ENCODE results near the gene PLEKHA4. TPM values are rescaled to one million over a fixed set of nuclear protein-coding genes. Genes with fewer than 3 reads are reported as not detected.

PLEKHA4 gene
- total and polyA plus RNA-seq, 2 experiments from 2014 or later: 12.2 to 12.3 TPM

- TF ChIP-seq REST (IDR thresholded peaks at IDR 0.05; ENCODE audit: unreplicated experiment) (no peak), EZH2 (IDR thresholded peaks at IDR 0.05; ENCODE audit: low read depth, unreplicated experiment) (no peak), ZNF462 (CRISPR knock-in tag; IDR thresholded peaks at IDR 0.05) (no peak), ZNF114 (CRISPR knock-in tag; IDR thresholded peaks at IDR 0.05) (no peak), ETS1 (IDR thresholded peaks at IDR 0.05) (peak; percentile 99)
These were observed 73.2 kb downstream of the PLEKHA4 start (continued) for GRCh38 chr19:48795055-48795684.
